Stimulated activated naive B cell treated with anti-CD40 and anti-IgM and Interleukin-4, amounts not matched to agents 10 μg/mL and 1 μg/mL and 100 μg/mL, for 72 hours (primary cell): ENCODE data around the gene RNU7-1.

Experiments
- ATAC-seq, 2 donors: fragments of 150-1000 bp; cut with Tn5 transposase; replicated peaks; 2 replicates each; pipeline ENCODE4 v1.10.0; 2021; ENCODE audit warnings: moderate library complexity in 1 of 2
- DNase-seq: peaks from one replicate; pipeline ENCODE4 v3.0.0; 2021
- H3K27ac Mint-ChIP-seq: one replicate; pipeline ENCODE4 v1.8.0; 2022; ENCODE audit warnings: mild to moderate bottlenecking, mixed read lengths
- H3K27me3 Mint-ChIP-seq, 2 donors: one replicate each; pipeline ENCODE4 v1.8.0; 2022; ENCODE audit warnings: mixed read lengths in 2 of 2
- H3K36me3 Mint-ChIP-seq, 2 donors: one replicate each; pipeline ENCODE4 v1.8.0; 2022; ENCODE audit warnings: mixed read lengths in 2 of 2, mild to moderate bottlenecking in 1 of 2
- H3K4me1 Mint-ChIP-seq, 2 donors: one replicate each; pipeline ENCODE4 v1.8.0; 2022; ENCODE audit warnings: mixed read lengths in 2 of 2, mild to moderate bottlenecking in 1 of 2
- H3K4me3 Mint-ChIP-seq, 2 donors: one replicate each; pipeline ENCODE4 v1.8.0; 2022; ENCODE audit warnings: mild to moderate bottlenecking in 2 of 2, mixed read lengths in 2 of 2, moderate library complexity in 1 of 2
- H3K9me3 Mint-ChIP-seq, 2 donors: one replicate each; pipeline ENCODE4 v1.8.0; 2022; ENCODE audit warnings: mixed read lengths in 2 of 2, mild to moderate bottlenecking in 1 of 2

RNU7-1 gene

DNA sequence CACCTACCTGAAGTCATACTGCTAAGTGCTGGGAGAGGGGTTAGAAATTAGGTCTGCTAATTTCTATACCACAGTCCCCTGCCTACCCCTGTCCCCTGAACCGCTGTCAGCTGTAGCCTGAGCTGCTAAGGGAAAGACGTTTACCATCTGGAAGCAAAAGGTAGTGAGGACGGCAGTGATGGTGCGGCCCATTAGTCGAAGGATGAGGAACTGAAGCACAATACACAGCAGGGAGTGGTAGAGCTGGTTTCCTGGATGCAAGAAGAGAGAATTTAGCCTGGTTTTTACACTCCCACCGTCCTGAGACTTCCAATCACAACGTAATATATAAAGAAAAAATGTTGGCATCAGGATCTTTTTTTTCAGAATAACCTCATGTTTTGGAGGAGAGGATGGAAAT is 38.9 kb downstream of the RNU7-1 start:
- no peak overlapping the region for H3K4me3 Mint-ChIP-seq
- peaks cover 32 to 52% of the 10 kb centered on the region in 2 donors for H3K36me3 Mint-ChIP-seq
- H3K9me3 Mint-ChIP-seq: no peaks in the 10 kb centered on the region
- H3K27ac Mint-ChIP-seq: peak overlapping the region; percentile 66
- ATAC-seq: no peak
- peaks cover 3 to 4% of the 10 kb centered on the region in 2 donors for H3K4me1 Mint-ChIP-seq
- H3K27me3 Mint-ChIP-seq: no peaks in the 10 kb centered on the region
- no peak for DNase-seq

DNA sequence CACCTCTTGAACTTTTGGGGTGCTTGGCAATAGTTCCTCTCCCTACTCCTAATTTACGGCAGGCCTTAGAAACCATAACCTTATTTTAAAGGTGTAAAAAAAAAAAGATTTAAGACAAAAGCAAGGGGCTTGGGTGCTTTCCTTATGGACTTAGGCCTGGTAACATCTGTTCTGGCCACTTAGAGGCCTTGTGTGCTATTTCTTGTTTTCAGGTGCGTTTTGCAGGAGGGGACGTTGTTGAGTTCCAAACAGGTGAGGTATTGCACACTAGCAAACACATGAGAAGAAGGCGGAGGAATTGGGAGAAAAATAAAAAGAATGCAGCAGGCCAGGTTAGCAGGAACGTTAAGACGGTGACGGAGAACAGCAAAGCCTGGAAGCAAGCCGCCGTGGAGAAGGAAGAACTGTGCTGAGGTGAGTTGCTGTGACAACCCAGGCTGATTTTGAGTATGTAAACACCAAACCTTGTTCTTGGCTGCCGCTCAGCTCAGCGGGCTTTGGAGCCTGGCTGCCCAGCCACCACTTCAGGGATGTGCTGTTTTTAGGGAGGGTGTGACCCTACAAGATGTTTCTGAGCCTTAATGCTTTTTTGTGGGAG is 44.4 kb downstream of the RNU7-1 start:
- H3K27me3 Mint-ChIP-seq: no peaks in the 10 kb centered on the region
- H3K36me3 Mint-ChIP-seq: peaks cover 22 to 28% of the 10 kb centered on the region in 2 donors
- no peak overlapping the region for H3K4me3 Mint-ChIP-seq
- DNase-seq (no peak), ATAC-seq (no peak)
- H3K27ac Mint-ChIP-seq: no peak overlapping the region
- H3K9me3 Mint-ChIP-seq: no peaks in the 10 kb centered on the region
- H3K4me1 Mint-ChIP-seq: no peaks in the 10 kb centered on the region
